Prostate gland (tissue), 2 donors: ENCODE results near the gene NT5C1B. TPM values are rescaled to one million over a fixed set of nuclear protein-coding genes. Genes with fewer than 3 reads are reported as not detected.

Source experiments
- DNase-seq: peaks from one replicate; pipeline ENCODE4 v3.0.0-alpha.2; 2019; ENCODE audit warnings: low spot score
- H3K27ac ChIP-seq, 2 donors: fragments of 200-600 bp; sonication (generic); 2 replicates each; pipeline ENCODE4 v1.5.1; 2017 to 2019
- H3K27me3 ChIP-seq: fragments of 200-600 bp; sonication (generic); replicated peaks from 2 replicates; pipeline ENCODE4 v1.5.1; 2019; ENCODE audit not compliant: insufficient read depth
- H3K36me3 ChIP-seq, 2 donors: fragments of 200-600 bp; sonication (generic); 1 replicate in 1 of 2; 2 replicates in 1 of 2; pipeline versions ENCODE4 v1.5.1 to v1.8.1; 2017 to 2019
- H3K4me1 ChIP-seq: fragments of 200-600 bp; sonication (generic); replicated peaks from 2 replicates; pipeline ENCODE4 v1.5.1; 2019
- H3K4me3 ChIP-seq, 2 donors: fragments of 200-600 bp; sonication (generic); 2 replicates each; pipeline ENCODE4 v1.5.1; 2017 to 2019
- H3K9me3 ChIP-seq: fragments of 200-600 bp; sonication (generic); 2 replicates; pipeline ENCODE4 v1.5.1; 2017
- POLR2A ChIP-seq: fragments of 450-650 bp; IDR thresholded peaks from one replicate; pipeline ENCODE4 v1.6.1; 2016; ENCODE audit warnings: antibody characterized with exemption, mild to moderate bottlenecking
- POLR2AphosphoS5 ChIP-seq: sonication (generic); formaldehyde crosslinking; IDR thresholded peaks from one replicate; pipeline ENCODE4 v1.6.1; 2017; ENCODE audit warnings: antibody characterized with exemption
- WGBS: methylation state at CpG from one replicate; pipeline ENCODE4 v1.1.5; 2018; 5-methylcytosine and 5-hydroxymethylcytosine counted together
- intact Hi-C: fragments of 100-400 bp; cut with DNase I; formaldehyde crosslinking; loops from one replicate; pipeline ENCODE4 v1.14.2; 2022
- total RNA-seq, 2 donors: library from RNA; depleted of rRNA; stranded (reverse); fragments of >200 nt; gene quantifications; one replicate each; pipeline ENCODE4 v1.1.0, GENCODE V29; 2016
- TF ChIP-seq, protein P1 (sequence below), 4 experiments: fragments of 200-600 bp in 2 of 4; fragments of 450-650 bp in 2 of 4; sonication (generic) in 2 of 4; IDR thresholded peaks; 1 replicate in 3 of 4; 2 replicates in 1 of 4; pipeline ENCODE4 v1.5.1; 2016 to 2019; ENCODE audit warnings: antibody characterized with exemption in 4 of 4, mild to moderate bottlenecking in 2 of 4, moderate library complexity in 2 of 4

Gene NT5C1B
- total RNA-seq, 2 donors from 2014 or later: 4.8 TPM; not detected in 1

DNA sequence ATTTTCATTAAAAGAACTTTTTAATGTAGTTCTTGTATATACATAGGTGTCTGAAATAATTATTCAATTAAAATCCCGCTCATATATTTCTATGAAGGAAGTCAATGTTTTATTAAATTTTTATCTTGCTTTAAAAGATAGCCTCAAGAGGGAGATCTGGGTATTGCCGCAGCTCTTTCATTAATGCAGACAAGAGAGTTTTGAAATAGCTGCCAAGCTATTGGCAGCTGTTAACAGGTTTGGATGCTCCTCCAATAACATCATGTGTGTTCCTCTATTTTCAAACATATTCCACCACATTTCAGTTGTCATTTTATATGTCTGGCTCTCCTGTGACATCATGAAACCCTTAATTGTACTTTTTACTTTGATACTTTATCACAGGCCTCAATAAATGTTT lies 12.9 kb upstream of the NT5C1B start:
- H3K4me1 ChIP-seq: no peaks in the 10 kb centered on the region
- TF ChIP-seq POLR2AphosphoS5: no peak
- TF ChIP-seq, protein P1, sequence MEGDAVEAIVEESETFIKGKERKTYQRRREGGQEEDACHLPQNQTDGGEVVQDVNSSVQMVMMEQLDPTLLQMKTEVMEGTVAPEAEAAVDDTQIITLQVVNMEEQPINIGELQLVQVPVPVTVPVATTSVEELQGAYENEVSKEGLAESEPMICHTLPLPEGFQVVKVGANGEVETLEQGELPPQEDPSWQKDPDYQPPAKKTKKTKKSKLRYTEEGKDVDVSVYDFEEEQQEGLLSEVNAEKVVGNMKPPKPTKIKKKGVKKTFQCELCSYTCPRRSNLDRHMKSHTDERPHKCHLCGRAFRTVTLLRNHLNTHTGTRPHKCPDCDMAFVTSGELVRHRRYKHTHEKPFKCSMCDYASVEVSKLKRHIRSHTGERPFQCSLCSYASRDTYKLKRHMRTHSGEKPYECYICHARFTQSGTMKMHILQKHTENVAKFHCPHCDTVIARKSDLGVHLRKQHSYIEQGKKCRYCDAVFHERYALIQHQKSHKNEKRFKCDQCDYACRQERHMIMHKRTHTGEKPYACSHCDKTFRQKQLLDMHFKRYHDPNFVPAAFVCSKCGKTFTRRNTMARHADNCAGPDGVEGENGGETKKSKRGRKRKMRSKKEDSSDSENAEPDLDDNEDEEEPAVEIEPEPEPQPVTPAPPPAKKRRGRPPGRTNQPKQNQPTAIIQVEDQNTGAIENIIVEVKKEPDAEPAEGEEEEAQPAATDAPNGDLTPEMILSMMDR (IDR thresholded peaks at IDR 0.05): no peak
- TF ChIP-seq POLR2A: no peak
- no peaks in the 10 kb centered on the region for H3K9me3 ChIP-seq
- intact Hi-C loops: no loop called here
- H3K36me3 ChIP-seq: no peaks in the 10 kb centered on the region
- H3K27me3 ChIP-seq: no peaks in the 10 kb centered on the region
- 96% methylated on average over 2 of the region's 2 CpGs for WGBS
- H3K27ac ChIP-seq: no peak overlapping the region
- DNase-seq: no peak
- no peak overlapping the region for H3K4me3 ChIP-seq

DNA sequence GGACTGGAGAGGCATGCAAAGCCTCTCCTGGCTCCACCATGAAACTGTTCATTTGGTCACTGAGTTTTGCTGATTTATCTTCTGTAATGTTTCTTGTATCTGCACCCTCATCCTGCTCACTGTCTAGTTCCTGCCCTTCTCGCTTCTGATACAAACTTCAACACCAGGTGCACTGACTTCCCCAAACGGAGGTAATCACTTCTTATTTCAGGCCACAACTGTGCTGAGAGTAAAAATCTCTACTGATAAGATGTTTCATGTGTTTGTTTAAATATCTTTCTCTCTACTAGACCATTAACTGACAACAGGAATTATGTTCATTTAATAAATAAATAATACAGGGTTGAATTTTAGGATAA lies 10.9 kb upstream of the NT5C1B start:
- H3K9me3 ChIP-seq: no peaks in the 10 kb centered on the region
- intact Hi-C loops: no loop called here
- no peak overlapping the region for H3K4me3 ChIP-seq
- no peak overlapping the region for H3K27ac ChIP-seq
- no peaks in the 10 kb centered on the region for H3K4me1 ChIP-seq
- DNase-seq: no peak
- 70% methylated on average over 2 of the region's 2 CpGs for WGBS
- no peaks in the 10 kb centered on the region for H3K27me3 ChIP-seq
- no peaks in the 10 kb centered on the region for H3K36me3 ChIP-seq
- TF ChIP-seq POLR2A: no peak
- TF ChIP-seq, protein P1 (IDR thresholded peaks at IDR 0.05): no peak
- TF ChIP-seq POLR2AphosphoS5: no peak

DNA sequence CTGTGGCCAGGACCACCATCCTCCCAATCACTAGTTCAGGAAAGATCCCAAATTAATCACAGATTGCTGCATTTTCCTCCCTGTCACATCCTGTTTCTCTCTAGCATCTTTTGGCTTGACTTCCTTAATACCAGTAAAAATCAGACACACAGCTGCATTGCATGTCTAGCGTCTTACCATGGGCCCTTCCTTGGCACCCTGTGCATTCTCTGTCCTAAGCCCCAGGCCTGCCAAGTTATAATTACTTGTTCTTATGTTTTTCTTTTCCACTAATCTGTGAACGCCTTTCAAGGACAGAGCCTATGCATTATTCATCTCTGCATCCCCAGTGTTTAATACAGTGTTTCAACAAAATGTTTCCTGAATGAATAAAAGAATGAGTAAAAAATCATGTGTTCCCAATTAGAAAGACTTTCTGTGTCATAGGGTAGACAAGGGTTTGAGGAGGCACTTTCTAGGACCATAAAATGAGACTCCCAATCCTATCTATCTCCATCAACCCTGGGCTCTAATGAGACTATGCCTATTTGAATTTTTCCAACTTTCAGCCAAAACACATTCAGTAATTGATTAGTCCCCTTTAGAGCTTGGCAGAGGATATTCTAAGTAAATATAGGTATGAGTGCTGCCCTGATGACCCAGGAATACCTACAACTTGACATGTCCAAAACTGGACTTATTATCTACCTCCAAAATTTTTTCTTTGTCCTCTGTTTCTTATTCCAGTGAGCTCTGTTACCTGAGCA lies 10.3 kb upstream of the NT5C1B start:
- 53% methylated on average over 2 of the region's 2 CpGs for WGBS
- TF ChIP-seq, protein P1 (IDR thresholded peaks at IDR 0.05): no peak
- TF ChIP-seq POLR2A (no peak), POLR2AphosphoS5 (no peak)
- no peaks in the 10 kb centered on the region for H3K9me3 ChIP-seq
- no peak for DNase-seq
- H3K4me1 ChIP-seq: no peaks in the 10 kb centered on the region
- intact Hi-C loops: no loop called here
- H3K36me3 ChIP-seq: no peaks in the 10 kb centered on the region
- H3K4me3 ChIP-seq: no peak overlapping the region
- no peak overlapping the region for H3K27ac ChIP-seq
- no peaks in the 10 kb centered on the region for H3K27me3 ChIP-seq

DNA sequence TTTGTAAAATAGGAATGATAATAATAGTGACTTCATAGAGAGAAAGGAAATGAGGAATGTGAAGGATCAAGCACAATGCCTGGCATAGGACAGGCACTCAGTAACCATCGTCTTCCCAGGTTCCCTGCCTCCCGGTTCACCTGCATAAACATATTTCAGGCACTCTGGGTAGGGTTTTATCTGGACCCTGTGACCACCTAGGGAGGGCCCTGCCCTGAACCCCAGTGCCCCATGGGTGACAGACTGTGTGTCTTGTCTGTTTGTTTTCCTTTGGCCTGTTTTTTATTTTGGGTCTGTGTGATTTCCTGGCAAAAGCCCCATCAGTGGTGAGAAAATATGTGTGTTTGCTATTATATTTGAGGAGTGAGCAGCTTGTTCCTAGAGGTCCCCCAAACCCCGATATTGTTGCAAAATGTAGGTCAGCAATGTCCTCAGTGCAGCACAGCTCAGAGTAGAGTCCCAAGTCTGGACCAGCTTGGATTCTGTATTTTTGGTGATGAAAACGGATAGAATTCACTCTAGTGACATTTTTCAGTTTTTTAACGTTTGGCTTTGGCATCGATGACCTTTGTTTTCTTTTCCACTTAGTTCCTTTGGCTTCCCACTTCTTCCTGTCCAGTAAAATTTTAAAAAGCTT lies 9.6 kb upstream of the NT5C1B start:
- intact Hi-C loops: no loop called here
- Histone ChIP-seq H3K27me3 (no peaks in the 10 kb centered on the region), H3K4me3 (no peak overlapping the region), H3K4me1 (no peaks in the 10 kb centered on the region), H3K27ac (no peak overlapping the region), H3K9me3 (no peaks in the 10 kb centered on the region), H3K36me3 (no peaks in the 10 kb centered on the region)
- 57% methylated on average over 6 of the region's 6 CpGs for WGBS
- DNase-seq: no peak
- no peak for TF ChIP-seq POLR2AphosphoS5
- TF ChIP-seq, protein P1 (IDR thresholded peaks at IDR 0.05): no peak
- no peak for TF ChIP-seq POLR2A

DNA sequence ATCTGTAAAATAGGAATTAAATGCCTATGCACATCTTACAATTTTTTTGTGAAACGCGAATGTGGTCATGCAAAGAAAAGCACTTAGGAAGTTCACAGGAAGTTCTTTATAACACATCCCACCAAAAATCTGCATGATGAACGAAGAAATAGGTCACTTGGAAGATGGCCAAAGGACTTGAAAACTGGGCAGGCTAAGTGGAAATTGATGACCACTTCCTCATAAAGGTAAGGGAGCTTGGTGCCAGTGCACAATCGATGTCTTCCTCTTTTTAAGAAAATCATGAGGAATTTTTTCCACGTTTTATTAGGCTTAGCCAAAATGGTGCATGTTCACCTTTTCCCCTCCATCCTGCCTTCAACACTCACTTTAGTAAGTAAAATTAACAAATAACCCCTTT lies 8.2 kb upstream of the NT5C1B start:
- Histone ChIP-seq H3K27me3 (no peaks in the 10 kb centered on the region), H3K36me3 (no peaks in the 10 kb centered on the region), H3K4me3 (no peak overlapping the region), H3K27ac (no peak overlapping the region), H3K9me3 (no peaks in the 10 kb centered on the region), H3K4me1 (no peaks in the 10 kb centered on the region)
- no peak for DNase-seq
- TF ChIP-seq, protein P1 (IDR thresholded peaks at IDR 0.05): no peak
- no peak for TF ChIP-seq POLR2AphosphoS5
- no peak for TF ChIP-seq POLR2A
- intact Hi-C loops: no loop called here
- 90% methylated on average over 5 of the region's 5 CpGs for WGBS
